Transverse colon (tissue), 4 donors: Measurements from ENCODE around the gene MKI67. TPM values are rescaled to one million over a fixed set of nuclear protein-coding genes. Genes with fewer than 3 reads are reported as not detected.

Experiments
- DNase-seq: peaks from one replicate; pipeline ENCODE4 v3.0.0-alpha.2; 2019
- H3K27ac ChIP-seq, 4 donors: fragments of 200-600 bp; sonication (generic); 2 replicates each; pipeline ENCODE4 v1.5.1; 2016 to 2018; ENCODE audit warnings: inconsistent platforms in 4 of 4
- H3K27me3 ChIP-seq: fragments of 200-600 bp; sonication (generic); 2 replicates; pipeline ENCODE4 v1.5.1; 2017; ENCODE audit warnings: inconsistent platforms
- H3K36me3 ChIP-seq, 4 donors: fragments of 200-600 bp; sonication (generic); 2 replicates each; pipeline ENCODE4 v1.5.1; 2017 to 2019; ENCODE audit warnings: inconsistent platforms in 4 of 4
- H3K4me1 ChIP-seq, 4 donors: fragments of 200-600 bp; sonication (generic); 2 replicates each; pipeline ENCODE4 v1.5.1; 2017 to 2020; ENCODE audit warnings: inconsistent platforms in 4 of 4
- H3K4me3 ChIP-seq, 4 donors: fragments of 200-600 bp; sonication (generic); 1 replicate in 1 of 4; 2 replicates in 3 of 4; pipeline versions ENCODE4 v1.5.1 to v1.6.1; 2017 to 2019; ENCODE audit warnings: inconsistent platforms in 4 of 4
- H3K9me3 ChIP-seq, 2 donors: fragments of 200-600 bp; sonication (generic); 2 replicates each; pipeline ENCODE4 v1.5.1; 2017 to 2019; ENCODE audit warnings: inconsistent platforms in 2 of 2
- EP300 ChIP-seq: sonication (generic); formaldehyde crosslinking; IDR thresholded peaks from one replicate; pipeline ENCODE4 v1.6.1; 2017; ENCODE audit warnings: antibody characterized with exemption, low read depth
- POLR2A ChIP-seq: fragments of 450-650 bp; IDR thresholded peaks from one replicate; pipeline ENCODE4 v1.6.1; 2016; ENCODE audit warnings: antibody characterized with exemption, mild to moderate bottlenecking, moderate library complexity
- POLR2AphosphoS5 ChIP-seq, 3 donors: sonication (generic); formaldehyde crosslinking; IDR thresholded peaks; one replicate each; pipeline ENCODE4 v1.6.1; 2016; ENCODE audit warnings: antibody characterized with exemption in 3 of 3
- WGBS, 2 donors: methylation state at CpG; one replicate each; pipeline ENCODE4 v1.1.5; 2018; ENCODE audit warnings: low coverage in 1 of 2; 5-methylcytosine and 5-hydroxymethylcytosine counted together
- in situ Hi-C, 4 donors: fragments of 200-750 bp; cut with MboI; loops; one replicate each; pipeline versions ENCODE4 v1.15.0 to v1.15.1; 2017; ENCODE audit warnings: low sequenced_read_pairs in 3 of 4, low pct_ligation_motif_present in 1 of 4, low pct_unique_long_range_greater_than_20kb in 1 of 4
- intact Hi-C: fragments of 100-400 bp; cut with DNase I; formaldehyde crosslinking; loops from one replicate; pipeline ENCODE4 v1.15.1; 2023; ENCODE audit warnings: low total_unique reads
- total RNA-seq, 4 donors: library from RNA; depleted of rRNA; stranded (reverse); fragments of >200 nt; gene quantifications; one replicate each; pipeline ENCODE4 v1.1.0, GENCODE V29; 2016
- TF ChIP-seq, protein P1 (sequence below), 5 experiments: fragments of 200-600 bp in 3 of 5; fragments of 450-650 bp in 2 of 5; sonication (generic) in 3 of 5; IDR thresholded peaks; 1 replicate in 2 of 5; 2 replicates in 3 of 5; pipeline ENCODE4 v1.5.1; 2016 to 2017; ENCODE audit warnings: antibody characterized with exemption in 5 of 5, inconsistent platforms in 3 of 5, mild to moderate bottlenecking in 2 of 5, moderate library complexity in 1 of 5

MKI67 gene
- total RNA-seq, 4 donors from 2014 or later: 4.5 to 40.8 (median 8.4) TPM

DNA sequence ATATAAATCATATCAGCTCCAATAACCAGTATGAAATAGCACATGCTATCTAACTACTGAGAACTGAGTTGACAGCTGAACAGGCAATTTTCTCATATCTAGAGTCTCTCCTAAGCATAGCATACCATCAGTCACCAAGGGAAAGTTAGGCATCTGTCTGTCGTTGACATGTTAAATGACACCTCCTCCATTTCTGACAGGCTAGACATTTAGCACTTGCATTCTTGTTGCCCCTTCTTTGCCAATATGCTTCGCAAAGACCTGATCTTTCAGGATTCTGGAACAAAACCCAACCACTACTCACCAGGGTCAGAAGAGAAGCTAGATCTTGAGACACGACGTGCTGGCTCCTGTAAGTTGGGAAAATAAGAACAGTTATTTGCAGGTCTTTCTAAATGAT is 10.0 kb downstream of the MKI67 start:
- no peaks in the 10 kb centered on the region for H3K36me3 ChIP-seq
- intact Hi-C loops (no loop called here), in situ Hi-C loops (no loop called here)
- TF ChIP-seq EP300: no peak
- TF ChIP-seq POLR2AphosphoS5 (IDR thresholded peaks at IDR 0.05): no peak
- no peak for DNase-seq
- 93 to 98% methylated on average over 3 to 4 of the region's 4 CpGs for WGBS, 2 donors
- H3K27ac ChIP-seq: no peak overlapping the region
- H3K4me1 ChIP-seq: peaks cover 0 to 6% (median 2%) of the 10 kb centered on the region in 4 donors
- H3K4me3 ChIP-seq: no peak overlapping the region
- peaks cover 7% of the 10 kb centered on the region for H3K27me3 ChIP-seq
- H3K9me3 ChIP-seq: no peaks in the 10 kb centered on the region

DNA sequence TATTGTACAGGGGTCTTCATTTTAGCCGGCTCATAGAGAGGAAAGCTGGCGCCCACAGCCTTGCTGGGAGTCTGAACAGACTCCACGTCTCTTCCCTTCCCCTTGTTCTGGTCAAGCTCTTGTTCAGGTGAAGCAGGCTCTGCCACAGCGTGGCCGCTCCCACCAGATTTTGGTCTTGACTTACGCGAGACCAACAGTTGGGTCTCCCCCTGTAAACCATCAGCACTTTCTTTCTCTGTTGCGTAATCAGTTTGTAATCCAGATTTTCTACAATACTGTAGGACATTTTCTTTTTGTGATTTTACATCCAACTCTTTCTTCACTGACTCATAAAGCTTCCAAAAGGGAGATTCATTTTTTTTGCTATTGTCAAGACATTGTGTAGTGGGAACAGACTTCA is 10.9 kb downstream of the MKI67 start:
- Histone ChIP-seq H3K9me3 (no peaks in the 10 kb centered on the region), H3K27me3 (peaks cover 3% of the 10 kb centered on the region), H3K27ac (no peak overlapping the region), H3K4me3 (no peak overlapping the region), H3K4me1 (peaks cover 0 to 6% (median 2%) of the 10 kb centered on the region in 4 donors), H3K36me3 (no peaks in the 10 kb centered on the region)
- in situ Hi-C loops (no loop called here), intact Hi-C loops (no loop called here)
- no peak for TF ChIP-seq POLR2AphosphoS5 (IDR thresholded peaks at IDR 0.05)
- no peak for TF ChIP-seq EP300
- no peak for TF ChIP-seq POLR2A
- TF ChIP-seq, protein P1, sequence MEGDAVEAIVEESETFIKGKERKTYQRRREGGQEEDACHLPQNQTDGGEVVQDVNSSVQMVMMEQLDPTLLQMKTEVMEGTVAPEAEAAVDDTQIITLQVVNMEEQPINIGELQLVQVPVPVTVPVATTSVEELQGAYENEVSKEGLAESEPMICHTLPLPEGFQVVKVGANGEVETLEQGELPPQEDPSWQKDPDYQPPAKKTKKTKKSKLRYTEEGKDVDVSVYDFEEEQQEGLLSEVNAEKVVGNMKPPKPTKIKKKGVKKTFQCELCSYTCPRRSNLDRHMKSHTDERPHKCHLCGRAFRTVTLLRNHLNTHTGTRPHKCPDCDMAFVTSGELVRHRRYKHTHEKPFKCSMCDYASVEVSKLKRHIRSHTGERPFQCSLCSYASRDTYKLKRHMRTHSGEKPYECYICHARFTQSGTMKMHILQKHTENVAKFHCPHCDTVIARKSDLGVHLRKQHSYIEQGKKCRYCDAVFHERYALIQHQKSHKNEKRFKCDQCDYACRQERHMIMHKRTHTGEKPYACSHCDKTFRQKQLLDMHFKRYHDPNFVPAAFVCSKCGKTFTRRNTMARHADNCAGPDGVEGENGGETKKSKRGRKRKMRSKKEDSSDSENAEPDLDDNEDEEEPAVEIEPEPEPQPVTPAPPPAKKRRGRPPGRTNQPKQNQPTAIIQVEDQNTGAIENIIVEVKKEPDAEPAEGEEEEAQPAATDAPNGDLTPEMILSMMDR (IDR thresholded peaks at IDR 0.05): no peak
- no peak for DNase-seq
- 94 to 97% methylated on average over 5 to 8 of the region's 8 CpGs for WGBS, 2 donors

DNA sequence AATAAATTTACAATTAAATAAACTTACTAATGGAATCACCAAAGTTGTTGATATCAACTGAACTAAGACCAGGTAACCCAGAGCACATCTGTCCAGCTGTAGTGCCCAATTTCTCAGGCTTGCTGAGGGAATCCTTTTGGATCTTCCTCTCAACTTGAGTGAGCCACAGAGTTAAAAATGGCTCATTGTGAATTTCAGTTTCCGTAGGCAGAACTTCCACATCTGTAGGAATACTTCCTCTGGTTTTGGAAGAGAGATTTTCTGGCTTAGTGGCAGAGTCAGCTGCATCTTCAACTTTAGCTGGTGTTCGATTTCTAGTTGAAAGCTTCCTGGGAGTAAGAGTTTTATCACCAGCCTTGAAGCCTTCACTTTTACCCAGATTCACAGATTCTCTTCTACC is 11.3 kb downstream of the MKI67 start:
- intact Hi-C loops: no loop called here
- Histone ChIP-seq H3K4me1 (peaks cover 0 to 6% (median 2%) of the 10 kb centered on the region in 4 donors), H3K36me3 (no peaks in the 10 kb centered on the region), H3K9me3 (no peaks in the 10 kb centered on the region), H3K27ac (no peak overlapping the region), H3K4me3 (no peak overlapping the region), H3K27me3 (peaks cover under 1% of the 10 kb centered on the region)
- no peak for DNase-seq
- in situ Hi-C loops: no loop called here
- 93 to 100% methylated on average over 1 to 2 of the region's 2 CpGs for WGBS, 2 donors
- no peak for TF ChIP-seq EP300
- TF ChIP-seq POLR2AphosphoS5 (IDR thresholded peaks at IDR 0.05): no peak
- no peak for TF ChIP-seq POLR2A
- TF ChIP-seq, protein P1 (IDR thresholded peaks at IDR 0.05): no peak

DNA sequence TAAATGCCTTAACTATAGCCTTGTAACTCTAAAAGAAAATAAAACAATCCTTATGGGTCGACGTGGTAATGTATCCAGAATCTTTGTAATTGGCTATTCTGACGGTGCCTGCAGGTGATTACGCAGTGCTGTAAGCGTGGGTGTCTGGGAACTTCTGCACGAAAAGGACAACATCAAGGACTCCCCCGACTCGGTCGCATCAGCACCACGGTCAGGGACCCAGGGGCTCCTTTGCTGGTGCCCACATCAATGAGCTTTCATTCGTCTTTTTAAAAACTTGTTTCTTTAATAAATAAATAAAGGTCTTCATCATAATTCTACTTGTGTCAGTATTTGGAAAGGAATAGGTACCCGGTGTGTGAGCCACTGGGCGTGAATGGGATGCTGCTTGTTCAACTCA is 13.2 kb downstream of the MKI67 start:
- DNase-seq: no peak
- H3K4me3 ChIP-seq: no peak overlapping the region
- intact Hi-C loops: no loop called here
- in situ Hi-C loops: no loop called here
- TF ChIP-seq POLR2AphosphoS5 (IDR thresholded peaks at IDR 0.05) (no peak), EP300 (no peak), POLR2A (no peak)
- H3K36me3 ChIP-seq: no peaks in the 10 kb centered on the region
- no peaks in the 10 kb centered on the region for H3K27me3 ChIP-seq
- peaks cover 0 to 6% (median 2%) of the 10 kb centered on the region in 4 donors for H3K4me1 ChIP-seq
- WGBS, 2 donors: 94 to 96% methylated on average over 11 to 13 of the region's 13 CpGs
- no peaks in the 10 kb centered on the region for H3K9me3 ChIP-seq
- H3K27ac ChIP-seq: no peak overlapping the region

DNA sequence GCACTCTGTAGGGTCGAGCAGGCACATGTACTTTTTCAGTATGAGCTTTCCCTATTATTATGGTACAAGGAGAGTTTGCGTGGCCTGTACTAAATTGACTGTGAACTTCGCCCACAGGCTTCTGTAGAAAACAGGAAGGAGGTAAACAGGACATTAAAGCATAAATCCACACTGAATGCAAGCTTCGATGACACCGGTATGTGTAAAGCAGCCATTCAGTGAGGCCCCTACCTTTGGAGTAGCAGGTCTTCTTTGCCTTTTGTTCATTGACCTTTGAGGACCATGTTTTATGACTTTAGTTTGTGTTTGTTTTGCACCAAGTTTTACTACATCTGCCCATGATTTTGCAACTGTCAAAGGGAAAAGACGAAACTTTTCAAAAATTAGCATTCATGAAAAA is 14.5 kb downstream of the MKI67 start:
- intact Hi-C loops (no loop called here), in situ Hi-C loops (no loop called here)
- no peak overlapping the region for H3K4me3 ChIP-seq
- H3K9me3 ChIP-seq: no peaks in the 10 kb centered on the region
- no peaks in the 10 kb centered on the region for H3K27me3 ChIP-seq
- TF ChIP-seq EP300 (no peak), POLR2A (no peak), POLR2AphosphoS5 (IDR thresholded peaks at IDR 0.05) (no peak)
- TF ChIP-seq, protein P1 (IDR thresholded peaks at IDR 0.05): no peak
- peaks cover 0 to 6% (median 2%) of the 10 kb centered on the region in 4 donors for H3K4me1 ChIP-seq
- DNase-seq: no peak
- WGBS, 2 donors: 57 to 65% methylated on average over 5 to 6 of the region's 6 CpGs
- H3K27ac ChIP-seq: no peak overlapping the region
- no peaks in the 10 kb centered on the region for H3K36me3 ChIP-seq
